Cardiac septum (tissue), 1 donor: Measurements from ENCODE around the gene HUNK. TPM values are rescaled to one million over a fixed set of nuclear protein-coding genes. Genes with fewer than 3 reads are reported as not detected.

Experiments
- DNase-seq: peaks from one replicate; pipeline ENCODE4 v3.0.0-alpha.2; 2020; ENCODE audit warnings: low spot score
- intact Hi-C: fragments of 100-400 bp; cut with DNase I; formaldehyde crosslinking; loops from one replicate; pipeline ENCODE4 v1.14.0; 2022
- total RNA-seq: library from RNA; stranded (reverse); fragmentation: NEBNext Ultra II Directional; extraction: Animal tissue kit (Norgen Biotek cat#: 25700); gene quantifications from one replicate; pipeline ENCODE4 v1.2.1, GENCODE V29; 2021
- donor health status: DM: no; HTN: no; CAD: no.

Gene HUNK
- total RNA-seq, 1 donor from 2014 or later, result 0.73 TPM

DNA sequence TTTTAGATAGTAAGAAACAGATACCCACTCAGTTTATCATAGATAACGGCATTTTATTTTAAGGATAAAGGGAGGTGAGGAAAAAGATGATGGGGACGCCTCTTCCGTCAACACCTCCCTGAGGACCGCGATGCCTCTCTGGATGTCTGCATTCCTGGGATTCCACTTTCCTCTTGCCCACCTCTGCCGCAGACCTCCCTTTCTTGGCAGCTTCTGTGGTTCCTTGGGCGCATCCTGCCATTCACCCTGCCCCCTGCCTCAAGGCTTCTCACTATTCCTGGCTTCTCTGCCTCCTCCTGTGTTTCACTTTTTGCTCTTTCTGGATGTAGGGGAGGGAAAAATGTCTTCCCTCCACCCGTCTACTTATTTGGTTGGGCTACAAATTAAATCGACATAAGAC, 19.9 kb downstream of the HUNK start:
- DNase-seq, result no peak
- intact Hi-C loops, result no loop called here

- no peak for DNase-seq
- intact Hi-C loops, result no loop called here
Measured at GRCh38 chr21:31893851-31894415, 21.1 kb downstream of the HUNK start.

DNA sequence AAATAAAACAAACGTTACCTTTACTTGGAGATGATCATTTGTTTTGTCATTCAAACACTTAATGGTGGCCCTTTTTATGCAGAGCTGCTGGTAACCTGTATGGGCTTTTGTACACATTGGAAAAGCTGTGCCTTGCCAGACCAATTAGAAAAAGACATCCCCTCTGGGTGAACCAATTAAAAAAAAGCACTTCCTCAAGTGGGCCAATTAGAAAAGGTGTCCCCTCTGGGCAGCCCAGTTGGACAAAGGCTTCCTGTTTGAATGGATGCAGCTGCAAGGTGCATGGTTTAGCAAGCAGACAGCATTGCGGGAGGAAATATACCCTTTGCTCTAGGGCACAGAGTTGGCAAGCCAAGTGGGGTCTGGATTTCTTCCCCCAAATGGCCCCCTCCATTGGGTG, 21.6 kb downstream of the HUNK start:
- no peak for DNase-seq
- intact Hi-C loops, result no loop called here

- DNase-seq, result no peak
- intact Hi-C loops, result no loop called here
Measured at GRCh38 chr21:31895077-31895835, 22.4 kb downstream of the HUNK start.

- DNase-seq, result no peak
Measured at GRCh38 chr21:31896019-31896418, 23.2 kb downstream of the HUNK start.

DNA sequence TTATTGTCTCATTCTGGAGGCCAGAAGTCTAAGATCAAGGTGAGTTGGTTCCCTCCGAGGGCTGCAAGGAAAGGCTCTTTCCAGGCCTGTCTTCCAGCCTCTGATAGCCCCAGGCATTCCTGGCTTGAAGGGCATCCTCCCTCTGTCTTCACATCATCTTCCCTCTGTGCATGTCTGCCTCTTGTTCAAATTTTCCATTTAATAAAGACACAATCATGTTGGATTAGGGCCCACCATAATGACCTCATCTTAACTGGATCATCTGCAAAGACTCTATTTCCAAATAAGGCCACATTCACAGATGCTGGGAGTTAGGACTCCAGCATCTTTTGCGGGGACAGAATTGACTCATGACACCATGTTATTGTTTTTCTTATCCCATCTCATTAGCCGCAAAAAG, 24.5 kb downstream of the HUNK start:
- intact Hi-C loops, result no loop called here

More at GRCh38 chr21:31896019-31896418, 23.2 kb downstream of the HUNK start:
- intact Hi-C loops, result no loop called here

GRCh38 chr21:31898933-31899630, 26.3 kb downstream of the HUNK start:
- intact Hi-C loops, result no loop called here

More for the DNA sequence above, 24.5 kb downstream of the HUNK start:
- DNase-seq, result no peak

GRCh38 chr21:31900121-31900895, 27.5 kb downstream of the HUNK start:
- intact Hi-C loops, result no loop called here
- no peak for DNase-seq

More at GRCh38 chr21:31898933-31899630, 26.3 kb downstream of the HUNK start:
- no peak for DNase-seq

DNA sequence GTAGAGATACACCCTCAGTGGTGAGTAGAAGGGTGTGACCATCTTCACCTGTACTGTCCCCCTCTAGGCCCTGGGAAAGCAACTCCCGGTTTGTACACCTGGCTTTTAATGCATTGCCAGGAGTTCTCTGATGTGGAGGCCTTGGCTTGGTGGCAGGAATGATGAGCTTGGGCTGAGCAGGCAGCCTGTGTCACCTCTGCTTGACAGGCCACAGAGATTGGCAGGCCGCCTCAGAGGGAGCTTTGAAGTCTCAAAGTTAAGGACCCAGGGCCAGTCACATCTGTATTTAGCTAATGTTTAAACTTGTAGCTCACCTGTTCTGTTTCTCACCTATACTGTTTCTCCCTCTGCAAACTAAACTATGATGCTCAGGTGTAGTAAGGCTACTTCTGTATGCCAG, 28.5 kb downstream of the HUNK start:
- intact Hi-C loops, result no loop called here
- DNase-seq, result no peak

GRCh38 chr21:31902438-31902837, 29.6 kb downstream of the HUNK start:
- no peak for DNase-seq
- intact Hi-C loops, result no loop called here

- no peak for DNase-seq
- intact Hi-C loops, result no loop called here
Measured at GRCh38 chr21:31903896-31904295, 31.1 kb downstream of the HUNK start.

- intact Hi-C loops, result no loop called here
- DNase-seq, result no peak
Measured at GRCh38 chr21:31905503-31906451, 33.0 kb downstream of the HUNK start.

DNA sequence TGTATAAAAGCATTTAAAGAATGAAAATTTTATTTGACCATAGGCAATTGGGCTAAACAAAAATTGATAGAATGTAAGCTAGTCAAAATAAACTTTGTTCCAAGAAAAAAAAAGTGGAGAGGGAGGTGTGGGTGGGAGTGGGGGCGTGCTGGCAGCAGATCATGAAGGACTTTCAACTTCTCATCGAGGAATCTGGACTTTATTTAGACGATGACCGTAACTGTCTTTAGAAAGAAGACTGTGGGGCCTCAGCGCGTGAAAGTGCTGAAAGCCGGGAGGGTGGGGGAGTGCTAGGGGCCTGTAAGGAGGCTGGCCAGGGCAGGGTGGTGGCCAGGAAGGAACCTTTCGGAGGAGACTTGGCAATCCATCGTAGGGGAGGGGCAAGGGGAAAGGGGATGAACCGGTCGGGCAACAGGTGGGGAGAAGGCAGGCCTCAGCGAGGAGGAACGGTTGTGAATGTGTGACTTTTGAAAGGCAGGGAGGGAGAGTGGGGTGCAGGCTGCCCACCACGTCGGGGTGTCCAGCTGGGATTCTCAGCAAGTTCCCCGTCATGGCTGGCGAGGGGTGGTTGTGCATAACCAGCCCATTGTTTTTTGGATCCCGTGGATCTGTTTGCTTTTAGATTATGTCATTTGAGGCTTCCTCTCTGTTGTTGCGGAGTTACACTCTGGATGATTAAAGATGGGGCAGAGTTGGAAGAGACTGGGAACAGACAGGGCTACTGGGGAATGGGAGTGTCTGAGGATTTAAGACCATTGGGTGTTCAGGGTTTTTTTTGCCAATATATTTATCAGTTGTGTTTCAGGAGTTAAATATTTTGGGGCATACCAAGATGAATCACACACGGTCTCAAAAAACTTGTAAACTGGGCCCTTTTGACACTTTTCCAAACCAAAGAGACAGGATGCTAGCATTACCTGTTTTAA, 35.5 kb downstream of the HUNK start:
- no peak for DNase-seq
- intact Hi-C loops, result no loop called here

DNA sequence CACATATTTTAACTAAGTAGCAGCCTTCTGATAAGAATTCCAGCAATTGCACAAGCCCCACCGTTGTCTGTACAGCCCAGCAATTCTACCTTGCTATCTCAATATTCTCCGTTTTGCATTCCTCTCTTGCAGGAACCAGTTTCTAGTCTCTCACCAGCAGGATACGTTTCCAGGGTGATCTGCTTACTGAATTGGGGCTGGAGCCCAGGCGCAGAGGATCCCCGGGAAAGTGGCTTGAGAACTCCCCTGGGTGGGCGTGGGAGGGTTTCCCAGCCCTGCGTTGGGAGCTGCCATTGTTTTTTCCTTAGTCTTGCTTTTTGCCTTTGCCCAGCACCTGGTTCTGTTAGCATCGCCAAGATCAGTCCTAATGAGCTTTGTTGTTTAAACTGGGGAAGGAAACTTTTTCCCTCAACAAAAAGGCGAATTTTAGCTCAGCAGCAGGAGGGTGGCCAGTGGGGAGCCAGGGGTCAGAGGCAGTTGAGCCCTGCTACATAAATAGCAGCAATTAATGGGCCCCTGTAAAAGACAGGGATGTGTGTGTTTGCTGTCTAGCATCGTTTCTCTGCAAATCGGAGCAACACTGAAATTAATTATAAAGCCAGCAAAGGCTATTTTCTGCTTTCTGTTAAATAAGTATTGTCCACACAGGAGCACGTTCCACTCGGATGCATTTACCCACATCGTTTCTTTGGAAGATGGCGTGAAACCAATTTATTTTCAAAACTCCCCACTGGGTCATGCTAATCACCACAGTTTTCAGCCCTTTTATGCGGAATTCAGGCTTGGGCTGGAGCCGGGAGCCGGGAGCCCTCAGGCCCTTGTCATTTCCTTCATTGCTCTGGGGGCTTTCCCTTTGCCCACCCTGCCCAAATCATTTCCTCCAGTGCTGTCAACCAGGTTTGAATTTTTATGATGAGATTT, 36.6 kb downstream of the HUNK start:
- intact Hi-C loops, result no loop called here

DNA sequence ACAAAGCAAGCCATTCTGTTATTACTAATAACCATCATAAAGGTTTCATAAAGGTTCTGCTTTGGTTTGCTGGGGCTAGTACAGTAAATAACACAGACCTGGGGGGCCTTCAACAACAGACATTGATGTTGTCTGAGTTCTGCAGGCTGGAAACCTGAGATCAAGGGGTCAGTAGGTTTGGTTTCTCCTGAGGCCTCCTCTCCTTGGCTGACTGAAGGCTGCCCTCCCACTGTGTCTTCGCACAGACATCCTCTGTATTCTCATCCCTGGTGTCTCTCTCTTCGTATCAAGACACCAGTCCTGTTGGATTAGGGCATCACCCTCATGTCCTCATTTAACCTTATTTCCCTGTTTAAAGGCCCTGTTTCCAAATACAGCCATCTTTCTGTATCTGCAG, 37.3 kb downstream of the HUNK start:
- DNase-seq, result no peak
- intact Hi-C loops, result no loop called here

More for the DNA sequence above, 36.6 kb downstream of the HUNK start:
- DNase-seq, result no peak

DNA sequence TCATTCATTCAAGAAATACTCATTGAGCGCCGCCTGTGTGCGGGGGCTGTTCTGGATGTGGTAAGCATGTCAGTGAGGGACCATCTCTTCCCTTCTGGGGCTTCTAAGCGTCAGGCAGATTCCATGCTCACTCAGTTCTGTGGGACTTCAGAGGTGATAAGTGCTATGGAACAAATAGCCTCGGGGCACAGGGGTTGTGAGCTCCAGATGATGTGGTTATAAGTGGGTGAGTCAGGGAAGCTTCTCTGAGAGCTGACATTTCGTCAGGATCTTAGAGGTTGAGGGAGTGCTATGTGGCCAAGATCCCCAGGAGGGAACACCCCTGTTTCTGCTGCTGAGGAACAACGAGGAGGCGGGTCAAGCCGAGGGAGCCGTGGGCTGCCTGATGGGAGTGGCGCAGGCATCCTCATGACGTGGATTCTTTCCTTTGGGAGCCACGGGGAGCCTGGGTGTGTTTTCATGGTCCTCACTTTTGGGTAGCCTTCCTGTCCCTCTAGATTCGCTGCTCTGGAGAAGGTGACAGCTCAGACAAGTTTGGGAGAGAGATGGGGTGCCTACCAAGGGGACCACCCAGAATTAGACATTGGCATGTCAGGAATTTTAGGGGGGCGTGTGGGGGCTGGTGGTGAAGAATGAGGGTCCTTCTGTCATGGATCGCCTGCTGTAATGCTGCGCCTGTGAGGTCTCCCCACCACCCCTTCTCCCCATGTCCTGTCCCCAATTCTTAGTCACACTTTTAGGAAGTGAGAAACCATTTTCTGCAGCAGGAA, 38.5 kb downstream of the HUNK start:
- DNase-seq, result no peak
- intact Hi-C loops, result no loop called here
